A549 (cell line): ENCODE results near the gene AUTS2.

Experiments used
- CTCF ChIP-seq: fragments of >200 bp; sonication (Bioruptor Twin); formaldehyde crosslinking; IDR thresholded peaks from 3 replicates; pipeline ENCODE4 v1.5.1; 2016
- EP300 ChIP-seq, 2 experiments: fragments of >200 bp; sonication (Bioruptor Twin); formaldehyde crosslinking; IDR thresholded peaks; 2 replicates in 1 of 2; 3 replicates in 1 of 2; pipeline ENCODE4 v1.6.1; 2016 to 2017
- JUN ChIP-seq, 2 experiments: fragments of >200 bp; sonication (Bioruptor Twin); formaldehyde crosslinking; IDR thresholded peaks; 2 replicates in 1 of 2; 3 replicates in 1 of 2; pipeline ENCODE4 v1.6.1; 2016 to 2017
- MAFK ChIP-seq: fragments of 450-650 bp; IDR thresholded peaks from 2 replicates; pipeline ENCODE4 v1.6.1; 2014; ENCODE audit not compliant: partially characterized antibody
- POLR2A ChIP-seq: IDR thresholded peaks from 2 replicates; pipeline ENCODE4 v1.6.1; 2012; ENCODE audit warnings: mild to moderate bottlenecking, low read length
- RCOR1 ChIP-seq: fragments of 150-350 bp; IDR thresholded peaks from 2 replicates; pipeline ENCODE4 v1.6.1; 2014; ENCODE audit warnings: antibody characterized with exemption, low read length, low read depth
- TF ChIP-seq, protein P1 (sequence below): fragments of 250-450 bp; sonication (Bioruptor Pico); IDR thresholded peaks from 2 replicates; pipeline ENCODE4 v1.5.0; 2020; ENCODE audit warnings: low read depth, mild to moderate bottlenecking, moderate library complexity

GRCh38 chr7:69753981-69754380, 155.7 kb downstream of the AUTS2 start:
- TF ChIP-seq CTCF = no peak
- TF ChIP-seq MAFK = no peak
- no peak for TF ChIP-seq JUN (IDR thresholded peaks at IDR 0.05)
- no peak for TF ChIP-seq RCOR1
- TF ChIP-seq POLR2A = no peak
- TF ChIP-seq, protein P1, sequence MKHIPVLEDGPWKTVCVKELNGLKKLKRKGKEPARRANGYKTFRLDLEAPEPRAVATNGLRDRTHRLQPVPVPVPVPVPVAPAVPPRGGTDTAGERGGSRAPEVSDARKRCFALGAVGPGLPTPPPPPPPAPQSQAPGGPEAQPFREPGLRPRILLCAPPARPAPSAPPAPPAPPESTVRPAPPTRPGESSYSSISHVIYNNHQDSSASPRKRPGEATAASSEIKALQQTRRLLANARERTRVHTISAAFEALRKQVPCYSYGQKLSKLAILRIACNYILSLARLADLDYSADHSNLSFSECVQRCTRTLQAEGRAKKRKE (CRISPR knock-in tag) = no peak
- no peak for TF ChIP-seq EP300 (IDR thresholded peaks at IDR 0.05)
